HTERT RPE-1 (cell line): ENCODE measurements around the gene FSIP1.

ENCODE experiments used
- in situ Hi-C: fragments of 300-500 bp; cut with MboI; formaldehyde crosslinking; loops from 4 replicates; pipeline ENCODE4 v1.14.3; 2020; ENCODE audit warnings: low sequenced_read_pairs

Gene FSIP1

GRCh38 chr15:39721893-39722292 is 60.7 kb downstream of the FSIP1 start:
- in situ Hi-C loops = no loop called here

GRCh38 chr15:39720621-39721611 is 61.7 kb downstream of the FSIP1 start:
- in situ Hi-C loops = no loop called here

GRCh38 chr15:39720081-39720480 is 62.6 kb downstream of the FSIP1 start:
- in situ Hi-C loops = no loop called here

- in situ Hi-C loops = no loop called here
These were observed 63.5 kb downstream of the FSIP1 start for GRCh38 chr15:39719109-39719508.

- in situ Hi-C loops = no loop called here
These were observed 65.5 kb downstream of the FSIP1 start for GRCh38 chr15:39717134-39717533.

DNA sequence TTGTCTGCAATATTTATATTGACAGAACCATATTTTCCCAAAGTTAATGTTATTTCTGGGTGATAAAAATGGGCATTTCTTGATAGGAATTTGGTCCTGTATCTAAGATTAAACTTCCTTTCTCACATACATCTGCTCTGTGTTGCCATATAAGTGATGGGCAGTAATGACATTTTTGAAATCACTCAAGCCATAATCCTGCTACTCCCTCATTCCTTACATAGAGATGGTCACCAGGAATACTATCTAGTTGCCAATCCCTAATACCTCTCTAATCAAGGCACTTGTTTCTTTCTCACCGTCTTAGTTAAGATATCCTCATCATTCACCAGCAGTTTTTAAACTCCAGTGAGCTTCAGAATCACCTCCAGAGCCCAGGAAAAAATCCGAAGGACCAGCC is 68.4 kb downstream of the FSIP1 start:
- in situ Hi-C loops = no loop called here

DNA sequence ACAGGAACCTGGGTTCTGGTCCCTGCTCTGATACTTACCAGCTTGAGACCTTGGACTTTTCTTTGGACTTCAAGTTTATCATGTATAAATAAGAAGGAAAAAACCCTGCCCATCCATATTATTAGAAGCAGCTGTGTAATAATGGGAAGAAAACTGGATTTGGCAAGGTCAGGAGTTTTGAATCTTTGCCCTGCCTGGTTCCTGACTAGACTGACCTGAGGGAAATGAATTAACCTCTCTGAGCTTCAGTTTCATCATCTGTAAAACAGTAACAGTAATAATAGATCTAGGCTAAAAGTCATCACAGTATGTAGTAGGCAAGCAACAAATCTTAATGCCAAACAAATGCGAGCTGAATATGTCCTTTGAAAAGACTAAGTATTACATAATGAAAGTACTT is 68.8 kb downstream of the FSIP1 start:
- in situ Hi-C loops = no loop called here

GRCh38 chr15:39710681-39711080 is 72.0 kb downstream of the FSIP1 start:
- in situ Hi-C loops = no loop called here

GRCh38 chr15:39709941-39710340 is 72.7 kb downstream of the FSIP1 start:
- in situ Hi-C loops = no loop called here

GRCh38 chr15:39706206-39706605 is 76.4 kb downstream of the FSIP1 start:
- in situ Hi-C loops = no loop called here

GRCh38 chr15:39704689-39705088 is 78.0 kb downstream of the FSIP1 start:
- in situ Hi-C loops = no loop called here

DNA sequence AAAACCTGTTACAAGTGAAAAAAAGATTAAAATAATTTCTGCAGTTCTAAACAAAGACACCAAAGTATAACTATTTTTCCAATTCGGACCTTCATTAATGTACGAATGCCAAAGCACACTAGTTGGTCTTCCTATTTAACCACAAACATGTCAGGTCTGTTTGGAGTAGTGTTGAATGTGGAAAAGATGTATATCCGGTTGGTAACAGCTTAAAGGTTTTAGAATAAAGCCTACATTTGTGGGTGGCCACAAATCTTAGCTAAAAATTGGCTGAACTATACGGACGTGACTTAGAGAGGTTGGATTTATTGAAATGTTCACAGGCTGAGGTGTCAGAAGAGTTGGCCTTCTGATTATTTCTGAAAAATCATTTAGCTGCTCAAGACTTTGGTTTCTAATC is 78.4 kb downstream of the FSIP1 start:
- in situ Hi-C loops = no loop called here

DNA sequence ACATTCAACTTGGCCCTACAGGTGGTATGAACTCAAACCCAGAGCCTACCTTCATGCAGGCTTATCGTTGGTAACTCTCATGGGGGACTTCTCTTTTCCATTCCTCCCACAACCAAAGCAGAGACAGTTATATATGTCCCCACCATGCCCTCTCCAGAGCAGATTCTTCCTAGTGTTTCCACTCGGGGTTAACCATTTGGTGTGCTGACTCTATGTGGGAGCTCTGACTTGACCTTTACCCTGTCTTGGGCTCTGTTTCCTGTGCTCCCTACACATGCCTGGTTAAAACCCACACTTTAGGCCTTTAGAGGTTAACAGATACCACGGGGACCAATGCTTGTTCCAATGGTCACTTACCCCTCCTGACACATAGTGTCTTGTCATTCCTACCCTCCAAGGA is 80.7 kb downstream of the FSIP1 start:
- in situ Hi-C loops = no loop called here

DNA sequence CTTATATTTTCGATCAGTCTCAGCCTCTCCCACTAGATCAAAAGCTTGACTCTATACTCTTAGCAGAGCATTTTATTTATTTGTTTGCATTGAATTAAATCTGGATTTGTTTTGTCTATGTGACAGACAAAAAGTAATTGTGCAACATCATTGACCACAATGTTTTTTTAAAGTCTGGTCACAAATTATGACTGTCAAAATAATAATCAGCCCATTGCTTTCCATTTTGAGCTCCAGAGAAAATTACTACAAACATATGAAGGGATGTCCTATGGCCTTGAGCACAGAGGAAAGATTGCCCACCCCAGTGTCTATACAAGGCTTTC is 82.3 kb downstream of the FSIP1 start:
- in situ Hi-C loops = no loop called here

DNA sequence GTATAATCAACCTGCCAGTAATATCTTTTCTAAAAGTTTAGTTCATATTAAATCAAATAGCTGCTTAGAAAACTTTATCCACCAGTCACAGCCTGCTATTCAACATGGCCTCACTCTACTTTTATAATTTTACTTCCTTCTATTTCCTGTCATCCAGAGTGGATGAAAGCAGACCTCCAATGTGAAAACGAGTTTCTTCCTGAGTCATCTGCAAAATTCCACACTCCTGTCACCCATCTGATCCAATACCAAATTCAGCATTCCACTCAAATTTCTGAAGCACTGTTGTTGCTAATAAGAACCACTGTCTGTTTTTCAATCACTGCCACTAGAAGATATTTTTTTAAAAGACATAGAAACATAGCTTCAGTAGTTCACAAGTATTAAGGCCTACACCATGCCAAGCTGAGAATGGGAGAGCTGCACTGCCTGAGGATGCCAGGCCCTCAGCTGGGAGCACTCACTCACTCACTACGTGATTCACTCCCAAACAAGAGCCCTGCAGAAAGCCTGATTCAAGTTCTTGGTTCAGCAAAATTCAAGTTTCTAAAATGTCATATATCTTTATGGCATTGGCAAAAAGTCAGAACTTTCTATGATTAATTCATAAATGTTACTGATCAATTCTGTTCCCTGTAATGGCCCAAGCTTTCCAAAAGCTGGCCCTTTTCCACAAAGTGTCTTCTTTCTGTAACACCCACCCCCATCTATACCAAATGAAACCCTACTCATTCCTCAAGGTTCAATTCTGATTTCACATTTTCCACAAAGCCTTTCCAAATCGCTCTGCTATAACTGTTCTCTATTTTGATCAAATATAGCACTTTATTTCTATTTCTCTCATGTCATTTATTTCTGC is 82.9 kb downstream of the FSIP1 start:
- in situ Hi-C loops = no loop called here

DNA sequence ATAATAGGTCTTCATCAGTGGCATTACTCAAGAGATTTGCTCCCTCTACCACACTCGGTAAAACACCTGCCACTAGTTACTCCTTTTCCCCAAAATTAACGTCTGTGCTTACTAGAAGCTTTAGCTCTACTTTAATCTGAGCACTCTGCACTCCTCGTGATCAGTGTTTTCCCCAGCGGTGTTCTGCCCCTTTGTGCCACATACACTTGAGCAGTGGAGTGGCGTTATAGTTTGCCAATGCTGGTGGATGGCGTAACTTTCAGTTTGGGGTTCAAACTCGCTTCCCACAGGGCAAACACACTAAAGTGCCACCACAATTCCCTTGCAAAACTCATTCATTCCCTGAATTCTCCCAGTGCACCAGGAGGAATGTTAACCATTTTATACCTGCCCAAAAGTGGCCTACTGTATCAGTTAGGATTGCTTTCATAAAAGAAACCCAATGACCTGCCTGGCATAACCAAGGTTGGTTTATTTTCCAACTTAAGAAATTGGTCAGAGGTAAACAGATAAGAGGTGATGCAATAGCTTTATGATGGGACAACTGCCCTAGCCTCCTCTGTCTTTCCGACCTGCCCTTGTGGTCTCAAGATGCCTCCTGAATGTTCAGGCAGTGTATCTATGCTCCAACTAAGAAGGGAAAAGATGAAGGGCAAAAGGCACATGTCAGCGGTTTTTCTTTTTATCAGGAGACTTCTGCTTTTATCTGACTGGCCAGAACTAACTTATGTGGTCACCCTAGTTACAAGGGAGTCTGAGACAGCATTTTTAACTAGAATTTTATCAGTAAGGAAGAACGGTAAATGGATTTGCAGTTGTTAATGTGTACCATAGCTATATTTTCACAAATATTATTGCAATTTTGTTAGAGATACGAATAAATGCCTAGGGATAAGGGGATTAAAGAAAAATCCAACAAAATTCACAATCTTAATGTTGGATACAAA is 83.9 kb downstream of the FSIP1 start:
- in situ Hi-C loops = no loop called here

DNA sequence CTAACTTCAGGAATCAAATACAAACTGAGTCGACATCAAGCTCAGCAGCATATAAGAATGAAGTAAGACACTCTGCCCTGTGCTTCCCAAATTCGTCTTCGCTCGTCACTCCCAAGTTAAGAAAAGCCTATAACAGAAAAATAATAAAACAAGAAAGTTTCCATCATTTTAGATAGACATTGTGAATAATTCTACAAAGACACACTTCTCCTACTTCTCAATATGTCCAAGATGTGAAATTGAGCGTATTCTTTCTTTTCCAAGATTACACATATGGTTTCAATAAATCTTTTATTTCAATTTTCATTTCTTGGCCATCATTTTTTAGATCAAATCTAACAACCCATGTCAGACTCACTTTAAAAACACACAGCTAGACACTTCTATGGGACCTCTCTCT is 85.1 kb downstream of the FSIP1 start:
- in situ Hi-C loops = no loop called here

- in situ Hi-C loops = no loop called here
These were observed 86.8 kb downstream of the FSIP1 start for GRCh38 chr15:39695793-39696192.

DNA sequence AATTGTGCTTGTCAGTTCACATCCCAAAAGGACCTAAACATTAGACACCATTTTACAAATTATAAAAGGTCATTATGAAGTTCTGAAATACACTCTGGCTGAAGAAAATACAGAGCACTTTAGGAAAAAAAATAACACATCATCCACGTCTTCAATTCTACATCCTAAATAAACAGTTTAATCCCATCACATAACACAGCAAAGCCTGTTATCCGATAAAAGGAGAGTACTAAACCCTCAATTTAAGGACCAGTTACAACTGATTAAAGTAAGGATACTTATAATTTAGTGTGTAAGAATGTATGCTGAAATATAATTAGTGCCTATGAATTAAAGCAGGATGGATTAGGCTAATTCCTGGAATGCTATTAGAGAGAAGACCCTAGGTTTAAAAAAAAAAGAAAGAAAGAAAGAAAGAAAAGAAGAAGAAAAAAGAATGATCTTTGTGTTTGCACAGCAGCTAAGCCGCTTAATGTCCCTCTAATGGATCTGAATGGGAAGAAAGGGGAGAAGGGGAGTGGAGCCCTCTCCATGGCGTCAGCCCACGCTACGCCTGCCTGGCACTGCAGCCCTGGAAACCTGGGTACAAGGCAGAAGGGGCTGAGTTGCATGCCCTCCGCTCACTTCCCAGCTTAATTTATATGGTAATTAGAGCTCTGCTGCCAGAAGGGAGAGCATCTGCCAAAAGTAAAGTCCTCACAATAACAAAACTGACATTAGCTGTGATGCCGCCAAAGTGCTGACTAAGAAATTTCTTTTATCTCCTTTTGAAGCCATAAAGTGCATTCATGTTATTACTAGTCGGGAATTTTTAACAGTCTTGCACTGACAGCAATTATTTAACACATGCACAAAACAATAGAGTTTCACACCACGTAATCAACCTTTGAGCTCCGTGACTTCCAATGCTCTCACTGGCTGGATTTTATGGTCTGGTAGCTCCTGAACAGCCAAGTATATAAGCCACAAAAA is 90.0 kb downstream of the FSIP1 start:
- in situ Hi-C loops = no loop called here
